ENCODE results near the gene APOL2. TPM values are rescaled to one million over a fixed set of nuclear protein-coding genes. Genes with fewer than 3 reads are reported as not detected.

APOL2 gene
- total and polyA plus RNA-seq, 11 donors = 26.6 to 213 (median 53.3) TPM

- no peak for ATAC-seq
- Histone ChIP-seq H3K9me3 (no peaks in the 10 kb centered on the region), H3K4me1 (peaks cover 6 to 56% (median 45%) of the 10 kb centered on the region in 12 donors), H3K27me3 (no peaks in the 10 kb centered on the region), H3K27ac (no peak overlapping the region), H3K4me3 (peak overlapping the region in 1 of 12 donors; percentile 79), H3K36me3 (peaks cover 0 to 68% (median 35%) of the 10 kb centered on the region in 9 donors)
- TF ChIP-seq CTCF (IDR thresholded peaks at IDR 0.05) (no peak), POLR2A (IDR thresholded peaks at IDR 0.05) (no peak)
- intact Hi-C loops (cut with DNase I) = loop anchor here in 6 of 10 donors (5.0 to 10.0 kb wide), 3 partner anchors 38 to 81 kb away; no protein-coding TSS in a partner anchor
- no peak for DNase-seq
- WGBS, 4 donors = 71 to 89% (median 80%) methylated on average over 3 of the region's 3 CpGs
Measured at GRCh38 chr22:36235585-36235984, 3.7 kb downstream of the APOL2 start.

DNA sequence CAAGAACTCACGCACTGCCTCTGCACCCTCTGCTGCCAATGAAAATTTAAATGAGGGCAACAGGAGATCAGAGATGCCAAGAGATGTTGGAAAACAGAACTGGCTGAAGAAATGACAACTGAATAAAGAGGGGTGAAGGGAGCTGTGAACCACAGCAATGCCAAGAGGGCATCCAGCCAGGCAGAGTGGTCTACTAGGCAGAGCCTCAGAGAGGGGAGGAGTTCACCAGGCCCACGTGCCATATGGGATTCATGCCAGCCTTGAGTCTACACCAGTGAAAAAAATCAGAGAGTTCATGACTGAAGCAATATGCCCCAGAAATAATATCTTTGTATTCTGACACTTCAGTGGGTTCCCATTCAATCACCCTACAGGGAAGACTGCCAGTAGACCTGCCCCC is 4.4 kb downstream of the APOL2 start:
- H3K9me3 ChIP-seq = no peaks in the 10 kb centered on the region
- 52 to 57% (median 56%) methylated on average over 2 of the region's 2 CpGs for WGBS, 4 donors
- intact Hi-C loops (cut with DNase I) = loop anchor here in 6 of 10 donors (5.0 to 10.0 kb wide), 3 partner anchors 38 to 80 kb away; no protein-coding TSS in a partner anchor
- H3K4me1 ChIP-seq = peaks cover 6 to 54% (median 44%) of the 10 kb centered on the region in 12 donors
- ATAC-seq = no peak
- no peaks in the 10 kb centered on the region for H3K27me3 ChIP-seq
- H3K36me3 ChIP-seq = peaks cover 0 to 74% (median 41%) of the 10 kb centered on the region in 9 donors
- no peak overlapping the region for H3K27ac ChIP-seq
- DNase-seq = no peak
- peak overlapping the region in 1 of 12 donors; percentile 4 for H3K4me3 ChIP-seq
- no peak for TF ChIP-seq POLR2A (IDR thresholded peaks at IDR 0.05)
- no peak for TF ChIP-seq CTCF (IDR thresholded peaks at IDR 0.05)

DNA sequence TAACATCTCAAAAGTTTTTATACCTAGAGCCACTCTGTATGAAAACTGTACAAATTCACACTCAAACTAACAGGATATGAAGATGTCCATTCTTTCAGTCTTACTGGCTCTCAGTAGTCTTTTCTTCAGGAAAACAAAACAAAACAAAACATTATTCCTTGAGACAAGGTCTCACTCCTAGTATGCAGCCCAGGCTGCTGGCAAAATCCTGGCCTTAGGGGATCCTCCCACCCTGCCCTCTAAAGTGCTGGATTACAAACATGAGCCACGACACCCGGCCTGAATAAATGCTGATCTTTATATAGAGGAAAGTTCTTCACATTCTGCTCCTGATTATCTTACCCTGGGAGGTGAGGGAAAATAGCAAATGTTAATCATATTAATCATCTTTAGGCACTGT is 5.1 kb downstream of the APOL2 start:
- H3K27ac ChIP-seq = no peak overlapping the region
- H3K27me3 ChIP-seq = no peaks in the 10 kb centered on the region
- TF ChIP-seq POLR2A (IDR thresholded peaks at IDR 0.05) (no peak), CTCF (IDR thresholded peaks at IDR 0.05) (no peak)
- peaks cover 0 to 81% (median 48%) of the 10 kb centered on the region in 9 donors for H3K36me3 ChIP-seq
- WGBS, 4 donors = 32 to 61% (median 48%) methylated on average over 2 of the region's 2 CpGs
- no peaks in the 10 kb centered on the region for H3K9me3 ChIP-seq
- no peak for DNase-seq
- intact Hi-C loops (cut with DNase I) = loop anchor here in 1 of 10 donors (10.0 kb wide), 1 partner anchor 79 kb away; no protein-coding TSS in a partner anchor
- ATAC-seq = no peak
- peaks cover 6 to 49% (median 40%) of the 10 kb centered on the region in 12 donors for H3K4me1 ChIP-seq
- H3K4me3 ChIP-seq = no peak overlapping the region

GRCh38 chr22:36233796-36234195 is 5.5 kb downstream of the APOL2 start:
- no peak for DNase-seq
- Histone ChIP-seq H3K4me3 (no peak overlapping the region), H3K36me3 (peaks cover 0 to 85% (median 53%) of the 10 kb centered on the region in 9 donors), H3K27ac (no peak overlapping the region), H3K4me1 (peaks cover 6 to 48% (median 39%) of the 10 kb centered on the region in 12 donors), H3K27me3 (no peaks in the 10 kb centered on the region), H3K9me3 (no peaks in the 10 kb centered on the region)
- intact Hi-C loops (cut with DNase I) = loop anchor here in 1 of 10 donors (10.0 kb wide), 1 partner anchor 79 kb away; no protein-coding TSS in a partner anchor
- ATAC-seq = no peak
- TF ChIP-seq CTCF (IDR thresholded peaks at IDR 0.05) (no peak), POLR2A (IDR thresholded peaks at IDR 0.05) (no peak)
- WGBS, 4 donors = 92 to 94% (median 93%) methylated on average over 7 of the region's 7 CpGs
